Testis (tissue), 3 donors: ENCODE measurements around the gene RC3H2. TPM values are rescaled to one million over a fixed set of nuclear protein-coding genes. Genes with fewer than 3 reads are reported as not detected.
"Not testable (repeated sequence)": the region's sequence is repeated elsewhere in the genome, so short reads cannot be mapped to it uniquely, and the experiment has no call there.

Source experiments
- DNase-seq: peaks from one replicate; pipeline ENCODE4 v3.0.0-alpha.2; 2019
- H3K27ac ChIP-seq, 2 donors: fragments of 200-600 bp; sonication (generic); one replicate each; pipeline ENCODE4 v1.5.1; 2019
- H3K27me3 ChIP-seq: fragments of 200-600 bp; sonication (generic); one replicate; pipeline ENCODE4 v1.5.1; 2019
- H3K36me3 ChIP-seq: fragments of 200-600 bp; sonication (generic); one replicate; pipeline ENCODE4 v1.5.1; 2017; ENCODE audit warnings: low read depth; ENCODE audit errors: missing control alignments
- H3K4me1 ChIP-seq: fragments of 200-600 bp; sonication (generic); one replicate; pipeline ENCODE4 v1.5.1; 2019
- H3K4me3 ChIP-seq, 2 donors: fragments of 200-600 bp; sonication (generic); one replicate each; pipeline ENCODE4 v1.5.1; 2017 to 2019
- H3K9me3 ChIP-seq: fragments of 200-600 bp; sonication (generic); one replicate; pipeline ENCODE4 v1.5.1; 2017
- CTCF ChIP-seq, 3 experiments: fragments of 450-650 bp in 2 of 3; fragments of 200-600 bp in 1 of 3; sonication (generic) in 1 of 3; IDR thresholded peaks; one replicate each; pipeline ENCODE4 v1.5.1; 2016 to 2019; ENCODE audit warnings: antibody characterized with exemption in 3 of 3, mild to moderate bottlenecking in 2 of 3, moderate library complexity in 1 of 3
- POLR2A ChIP-seq: fragments of 450-650 bp; IDR thresholded peaks from one replicate; pipeline ENCODE4 v1.6.1; 2017; ENCODE audit warnings: antibody characterized with exemption, mild to moderate bottlenecking, moderate library complexity
- WGBS, 2 donors: methylation state at CpG; one replicate each; pipeline ENCODE4 v1.1.5; 2018; 5-methylcytosine and 5-hydroxymethylcytosine counted together
- intact Hi-C: fragments of 100-400 bp; cut with DNase I; formaldehyde crosslinking; loops from one replicate; pipeline ENCODE4 v1.15.1; 2023; ENCODE audit warnings: low total_unique reads
- polyA plus RNA-seq: library from polyadenylated mRNA; stranded (reverse); fragments of 350-450 nt; fragmentation: Illumina TruSeq; extraction: RNeasy Lipid Tissue Mini Kit (QIAGEN cat#74804); gene quantifications from one replicate; pipeline ENCODE4 v1.2.3, GENCODE V29; 2014; ENCODE audit warnings: low read depth, low replicate concordance; ENCODE audit not compliant: insufficient read depth
- total RNA-seq, 2 donors: library from RNA; depleted of rRNA; stranded (reverse); fragments of >200 nt; gene quantifications; one replicate each; pipeline ENCODE4 v1.2.3, GENCODE V29; 2016

Gene RC3H2
- total and polyA plus RNA-seq, 3 donors from 2014 or later = 26.1 to 78.6 (median 70.6) TPM

DNA sequence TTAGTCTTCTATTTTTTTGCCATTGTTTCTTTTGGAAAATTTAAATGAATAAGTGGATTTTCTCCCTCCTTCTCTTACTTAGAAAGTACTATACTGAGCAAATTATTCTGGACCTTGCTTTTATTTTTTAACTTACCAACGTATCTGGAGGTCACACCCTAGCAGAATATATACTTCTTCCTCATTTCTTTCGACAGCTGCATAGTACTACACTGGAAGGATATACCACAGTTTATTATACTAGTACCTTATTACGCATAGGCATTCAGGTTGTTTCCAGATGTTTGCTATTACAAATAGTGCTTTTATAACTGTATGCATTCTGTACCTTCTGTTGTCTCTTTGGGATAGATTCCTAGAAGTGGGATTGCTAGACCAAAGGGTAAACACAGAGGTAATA is 16.7 kb downstream of the RC3H2 start:
- Histone ChIP-seq H3K4me3 (no peak overlapping the region), H3K4me1 (no peaks in the 10 kb centered on the region), H3K36me3 (no peaks in the 10 kb centered on the region), H3K27ac (no peak overlapping the region), H3K9me3 (no peaks in the 10 kb centered on the region), H3K27me3 (no peaks in the 10 kb centered on the region)
- DNase-seq = no peak
- no peak for TF ChIP-seq POLR2A
- TF ChIP-seq CTCF (IDR thresholded peaks at IDR 0.05) = no peak
- 80 to 82% methylated on average over 3 of the region's 3 CpGs for WGBS, 2 donors
- intact Hi-C loops = no loop called here

DNA sequence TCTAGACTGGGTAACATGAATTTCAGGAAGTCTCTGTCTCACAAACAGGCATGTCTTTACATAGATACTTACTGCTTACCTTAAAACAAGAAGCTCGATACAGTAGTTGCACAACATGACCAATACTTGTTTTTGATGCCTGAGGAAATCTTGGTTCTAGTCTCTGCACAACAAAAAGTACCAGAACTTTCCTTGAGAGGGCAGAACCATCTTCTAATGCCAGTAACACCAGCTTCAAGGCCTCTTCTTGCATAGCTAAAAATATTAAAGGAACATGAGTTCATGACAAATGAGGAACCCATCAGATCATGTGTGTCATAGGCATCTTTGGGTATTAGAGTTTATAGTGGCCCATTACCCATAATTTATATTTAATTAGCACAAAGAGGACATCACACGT is 22.0 kb downstream of the RC3H2 start:
- Histone ChIP-seq H3K9me3 (no peaks in the 10 kb centered on the region), H3K27me3 (no peaks in the 10 kb centered on the region), H3K4me1 (peaks cover 11% of the 10 kb centered on the region), H3K27ac (no peak overlapping the region), H3K4me3 (no peak overlapping the region), H3K36me3 (no peaks in the 10 kb centered on the region)
- WGBS, 2 donors = 92 to 94% methylated on average over 2 of the region's 2 CpGs
- intact Hi-C loops = no loop called here
- TF ChIP-seq POLR2A (no peak), CTCF (IDR thresholded peaks at IDR 0.05) (no peak)
- DNase-seq = no peak

DNA sequence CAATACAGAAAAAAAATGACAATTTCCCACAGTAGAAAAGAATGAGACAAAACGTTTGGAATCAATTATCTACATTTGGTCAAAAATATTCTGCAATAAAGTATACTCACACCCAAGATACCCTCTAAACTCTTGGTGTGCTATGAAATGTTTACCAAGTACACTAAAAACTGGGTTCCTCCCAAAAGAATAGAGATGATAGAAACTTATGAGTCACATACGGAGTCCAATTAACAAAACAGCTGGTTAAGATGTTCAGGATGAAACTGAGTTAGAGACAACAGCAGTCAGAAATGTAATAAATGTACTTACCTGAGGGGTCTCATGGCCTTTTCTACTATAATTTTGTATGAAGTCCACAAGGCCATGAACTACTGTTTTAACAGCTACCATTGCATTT is 25.7 kb downstream of the RC3H2 start:
- 58 to 74% methylated on average over 2 of the region's 2 CpGs for WGBS, 2 donors
- intact Hi-C loops = no loop called here
- Histone ChIP-seq H3K27me3 (no peaks in the 10 kb centered on the region), H3K36me3 (no peaks in the 10 kb centered on the region), H3K9me3 (no peaks in the 10 kb centered on the region), H3K27ac (no peak overlapping the region), H3K4me1 (peaks cover 11% of the 10 kb centered on the region), H3K4me3 (no peak overlapping the region)
- TF ChIP-seq CTCF (IDR thresholded peaks at IDR 0.05) (no peak), POLR2A (no peak)
- DNase-seq = no peak

DNA sequence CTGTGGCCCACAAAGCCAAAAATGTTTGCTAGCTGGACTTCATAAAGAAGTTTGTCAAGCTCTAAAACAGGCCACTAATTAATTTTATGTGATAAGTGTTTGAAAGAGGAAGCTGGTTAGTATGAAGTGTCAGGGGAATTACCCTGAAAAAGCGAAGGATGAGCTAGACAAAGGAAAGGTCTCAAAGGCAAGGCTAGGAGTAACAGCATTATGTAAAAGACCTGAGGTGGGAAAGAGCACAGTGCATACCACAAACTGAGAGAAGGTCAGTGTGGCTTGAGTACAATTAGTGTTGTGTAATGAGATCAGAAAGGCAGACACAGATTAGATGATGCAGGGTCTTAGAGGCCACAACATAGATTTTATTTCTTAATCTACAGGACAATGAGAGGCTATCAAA is 29.6 kb downstream of the RC3H2 start:
- intact Hi-C loops = no loop called here
- TF ChIP-seq CTCF (IDR thresholded peaks at IDR 0.05) = no peak
- no peak for TF ChIP-seq POLR2A
- H3K9me3 ChIP-seq = no peaks in the 10 kb centered on the region
- no peak for DNase-seq
- H3K27ac ChIP-seq = no peak overlapping the region
- H3K27me3 ChIP-seq = no peaks in the 10 kb centered on the region
- no peaks in the 10 kb centered on the region for H3K36me3 ChIP-seq
- no peak overlapping the region for H3K4me3 ChIP-seq
- no peaks in the 10 kb centered on the region for H3K4me1 ChIP-seq
- WGBS, 2 donors = 82 to 84% methylated on average over 1 of the region's 1 CpG

GRCh38 chr9:122867276-122867675 is 37.9 kb downstream of the RC3H2 start:
- H3K36me3 ChIP-seq, intact Hi-C loops, H3K4me1 ChIP-seq, H3K27ac ChIP-seq, DNase-seq, H3K4me3 ChIP-seq, H3K27me3 ChIP-seq, H3K9me3 ChIP-seq: not testable (repeated sequence)
- 95% methylated on average over 7 of the region's 27 CpGs; no CpG with 5 or more reads in 1 of the 2 donors for WGBS, 2 donors
